Ovary (tissue), 9 donors: ENCODE measurements around the gene CYP3A5. TPM values are rescaled to one million over a fixed set of nuclear protein-coding genes. Genes with fewer than 3 reads are reported as not detected.

Experiments
- DNase-seq, 5 donors: peaks; one replicate each; pipeline ENCODE4 v3.0.0-alpha.2; 2019 to 2020
- H3K27ac ChIP-seq, 2 donors: fragments of 200-600 bp; one replicate each; pipeline versions ENCODE4 v1.5.1 to v1.8.0; 2019 to 2022
- H3K27me3 ChIP-seq: fragments of 200-600 bp; one replicate; pipeline ENCODE4 v1.8.0; 2022
- H3K36me3 ChIP-seq: fragments of 200-600 bp; sonication (generic); one replicate; pipeline ENCODE4 v1.5.1; 2019
- H3K4me1 ChIP-seq: one replicate; pipeline ENCODE4 v1.8.1; 2013; ENCODE audit warnings: mild to moderate bottlenecking, moderate library complexity; ENCODE audit not compliant: insufficient read depth
- H3K4me3 ChIP-seq: fragments of 200-600 bp; sonication (generic); one replicate; pipeline ENCODE4 v1.5.1; 2017
- H3K9me3 ChIP-seq, 2 donors: fragments of 200-600 bp in 1 of 2; sonication (generic) in 1 of 2; one replicate each; pipeline versions ENCODE4 v1.5.1 to v1.8.1; 2013 to 2019; ENCODE audit warnings: mild to moderate bottlenecking in 1 of 2, moderate library complexity in 1 of 2
- CTCF ChIP-seq, 3 donors: fragments of 450-650 bp in 2 of 3; fragments of 200-600 bp in 1 of 3; IDR thresholded peaks; one replicate each; pipeline versions ENCODE4 v1.5.1 to v1.8.0; 2016 to 2022; ENCODE audit warnings: antibody characterized with exemption in 3 of 3, mild to moderate bottlenecking in 1 of 3
- EP300 ChIP-seq: sonication (generic); formaldehyde crosslinking; IDR thresholded peaks from one replicate; pipeline ENCODE4 v1.6.1; 2017; ENCODE audit warnings: antibody characterized with exemption
- POLR2A ChIP-seq: fragments of 450-650 bp; IDR thresholded peaks from one replicate; pipeline ENCODE4 v1.6.1; 2017; ENCODE audit warnings: antibody characterized with exemption, mild to moderate bottlenecking, moderate library complexity
- WGBS, 3 donors: extraction: QIAGEN DNeasy Blood & Tissue Kit in 1 of 3; methylation state at CpG; one replicate each; pipeline versions ENCODE4 v1.1.5 to v1.1.7; 2013 to 2017; 5-methylcytosine and 5-hydroxymethylcytosine counted together
- intact Hi-C, 4 donors: fragments of 100-400 bp; cut with DNase I; formaldehyde crosslinking; loops; one replicate each; pipeline versions ENCODE4 v1.11.0 to v1.15.1; 2022 to 2023
- polyA plus RNA-seq, 2 donors: library from polyadenylated mRNA; stranded (reverse); fragments of 200-250 nt in 1 of 2; fragments of 350-450 nt in 1 of 2; fragmentation: Illumina TruSeq in 1 of 2; extraction: RNeasy Lipid Tissue Mini Kit (QIAGEN cat#74804) in 1 of 2; gene quantifications; one replicate each; pipeline ENCODE4 v1.2.3, GENCODE V29; 2013 to 2014
- total RNA-seq, 7 donors: library from RNA; depleted of rRNA in 2 of 7; stranded (reverse); fragments of >200 nt in 2 of 7; fragmentation: NEBNext Ultra II Directional in 3 of 7; extraction: Animal tissue kit (Norgen Biotek cat#: 25700) in 3 of 7; gene quantifications; one replicate each; pipeline versions ENCODE4 v1.1.0 to v1.2.4, GENCODE V29; 2016 to 2023
- donor health status: DM: no; HTN: no; CAD: no; lungs with moderate emphysema.
- donor health status: DM: no; HTN: no; CAD: no.
- donor health status: Bipolar disorder and iron deficiency.
- donor health status: DM: yes; HTN: yes; CAD: no.
- donor health status: DM: no; HTN: no; CAD: no.
- donor health status: DM: yes; HTN: yes; CAD: no.

Gene CYP3A5
- total and polyA plus RNA-seq, 9 donors = 0.20 to 34.5 (median 1.3) TPM

DNA sequence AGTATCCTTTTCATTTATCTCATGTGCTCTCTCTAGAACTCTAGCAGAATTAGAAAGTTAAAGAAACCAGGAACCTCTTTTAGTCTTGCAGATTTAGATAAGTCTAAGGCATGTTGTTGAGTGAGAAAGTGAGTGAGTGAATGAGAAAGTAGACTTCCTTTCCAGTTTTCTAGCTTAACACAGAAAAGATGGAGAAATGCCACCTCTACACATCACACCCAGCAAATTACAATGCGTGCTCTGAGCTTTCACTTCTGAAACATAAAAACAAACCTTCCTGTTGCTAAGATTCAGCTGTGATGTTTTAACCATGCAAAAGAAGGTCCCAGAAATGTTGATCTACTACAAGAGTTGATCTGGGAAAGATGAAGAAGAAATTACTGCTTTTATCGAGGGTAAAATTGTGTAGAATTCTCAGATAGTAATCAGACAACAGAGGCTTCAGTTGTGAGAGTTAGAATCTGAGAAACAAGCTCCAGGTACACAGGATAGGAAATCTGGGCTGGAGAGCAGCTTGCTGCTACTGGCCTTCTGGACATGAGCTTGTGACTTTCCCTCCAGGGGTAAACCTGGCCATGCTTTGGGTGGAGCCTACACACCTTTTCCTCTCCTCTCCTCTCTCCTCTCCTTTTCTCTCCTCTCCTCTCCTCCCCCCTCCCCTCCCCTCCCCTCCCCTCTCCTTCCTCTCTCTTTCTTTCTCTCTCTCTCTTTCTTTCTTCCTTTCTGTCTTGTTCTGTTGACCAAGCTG, 4.6 kb downstream of the CYP3A5 start:
- no peak for DNase-seq
- no peak overlapping the region for H3K27ac ChIP-seq
- intact Hi-C loops = no loop called here
- H3K4me1 ChIP-seq = no peaks in the 10 kb centered on the region
- TF ChIP-seq EP300 = no peak
- no peak for TF ChIP-seq CTCF (IDR thresholded peaks at IDR 0.05)
- no peak for TF ChIP-seq POLR2A
- H3K4me3 ChIP-seq = no peak overlapping the region
- no peaks in the 10 kb centered on the region for H3K9me3 ChIP-seq
- H3K36me3 ChIP-seq = no peaks in the 10 kb centered on the region
- H3K27me3 ChIP-seq = no peaks in the 10 kb centered on the region
- 50 to 52% (median 51%) methylated on average over 2 of the region's 2 CpGs for WGBS, 3 donors

DNA sequence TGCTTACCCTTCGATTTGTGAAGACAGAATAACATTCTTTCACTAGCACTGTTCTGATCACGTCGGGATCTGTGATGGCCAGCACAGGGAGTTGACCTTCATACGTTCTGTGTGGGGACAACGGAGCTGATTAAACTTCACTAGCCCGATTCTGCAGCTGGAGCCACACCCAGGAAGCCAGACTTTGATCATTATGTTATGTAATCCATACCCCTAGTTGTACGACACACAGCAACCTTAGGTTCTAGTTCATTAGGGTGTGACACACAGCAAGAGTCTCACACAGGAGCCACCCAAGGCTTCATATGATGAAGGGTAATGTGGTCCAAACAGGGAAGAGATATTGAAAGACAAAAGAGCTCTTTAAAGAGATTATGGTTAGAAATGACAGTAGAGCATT, 7.2 kb downstream of the CYP3A5 start:
- no peaks in the 10 kb centered on the region for H3K27me3 ChIP-seq
- no peak overlapping the region for H3K4me3 ChIP-seq
- H3K36me3 ChIP-seq = no peaks in the 10 kb centered on the region
- 90 to 92% (median 91%) methylated on average over 7 of the region's 7 CpGs for WGBS, 3 donors
- no peak overlapping the region for H3K27ac ChIP-seq
- TF ChIP-seq CTCF (IDR thresholded peaks at IDR 0.05) (no peak), EP300 (no peak), POLR2A (no peak)
- no peaks in the 10 kb centered on the region for H3K4me1 ChIP-seq
- H3K9me3 ChIP-seq = no peaks in the 10 kb centered on the region
- no peak for DNase-seq
- intact Hi-C loops = no loop called here

- intact Hi-C loops = no loop called here
- DNase-seq = no peak
Observed at GRCh38 chr7:99669782-99670181, 10.0 kb downstream of the CYP3A5 start.

GRCh38 chr7:99668541-99668940, 11.3 kb downstream of the CYP3A5 start:
- Histone ChIP-seq H3K4me3 (no peak overlapping the region), H3K36me3 (no peaks in the 10 kb centered on the region), H3K27me3 (no peaks in the 10 kb centered on the region), H3K27ac (no peak overlapping the region), H3K4me1 (no peaks in the 10 kb centered on the region), H3K9me3 (no peaks in the 10 kb centered on the region)
- WGBS, 3 donors = 90 to 97% (median 90%) methylated on average over 8 of the region's 8 CpGs
- intact Hi-C loops = no loop called here
- no peak for DNase-seq
- TF ChIP-seq EP300 (no peak), POLR2A (no peak), CTCF (IDR thresholded peaks at IDR 0.05) (no peak)

More at GRCh38 chr7:99669782-99670181, 10.0 kb downstream of the CYP3A5 start:
- no peak overlapping the region for H3K4me3 ChIP-seq
- H3K36me3 ChIP-seq = no peaks in the 10 kb centered on the region
- no peaks in the 10 kb centered on the region for H3K27me3 ChIP-seq
- no peaks in the 10 kb centered on the region for H3K4me1 ChIP-seq
- no peak overlapping the region for H3K27ac ChIP-seq
- no peaks in the 10 kb centered on the region for H3K9me3 ChIP-seq
- TF ChIP-seq POLR2A = no peak
- no peak for TF ChIP-seq EP300
- no peak for TF ChIP-seq CTCF (IDR thresholded peaks at IDR 0.05)
- WGBS, 3 donors = 84 to 87% (median 87%) methylated on average over 3 of the region's 3 CpGs
